Large intestine (tissue), 12 donors: ENCODE data around the gene PMPCA. TPM values are rescaled to one million over a fixed set of nuclear protein-coding genes. Genes with fewer than 3 reads are reported as not detected.
A peak's percentile ranks its signal among the peaks of the same experiment; 100 is the strongest.

ENCODE experiments used
- DNase-seq, 2 donors: peaks; one replicate each; pipeline versions ENCODE4 v3.0.0 to v3.0.0-alpha.2; 2013
- H3K27ac ChIP-seq: one replicate; pipeline ENCODE4 v1.5.1; 2013; ENCODE audit warnings: low read length
- H3K27me3 ChIP-seq: 2 replicates; pipeline ENCODE4 v1.6.1; 2013; ENCODE audit warnings: low read length; ENCODE audit not compliant: control insufficient read depth, insufficient read depth
- H3K36me3 ChIP-seq: 2 replicates; pipeline ENCODE4 v1.6.1; 2013; ENCODE audit warnings: low read length; ENCODE audit not compliant: control insufficient read depth, insufficient read depth
- H3K4me1 ChIP-seq: one replicate; pipeline ENCODE4 v1.6.1; 2013; ENCODE audit warnings: low read length; ENCODE audit not compliant: control insufficient read depth, insufficient read depth
- H3K4me3 ChIP-seq: one replicate; pipeline ENCODE4 v1.5.1; 2013; ENCODE audit warnings: low read length
- H3K9me3 ChIP-seq: one replicate; pipeline ENCODE4 v1.6.1; 2013; ENCODE audit warnings: mild to moderate bottlenecking, low read depth, low read length, moderate library complexity; ENCODE audit not compliant: control insufficient read depth
- WGBS: methylation state at CpG from one replicate; pipeline ENCODE4 v1.1.5; 2013; ENCODE audit warnings: low lambda C conversion rate; ENCODE audit not compliant: insufficient coverage; 5-methylcytosine and 5-hydroxymethylcytosine counted together
- long read RNA-seq, 11 donors: transcript quantifications; one replicate each; lab custom pipeline, GENCODE V29; 2026
- polyA plus RNA-seq: library from polyadenylated mRNA; unstranded; fragments of 120-200 nt; gene quantifications from one replicate; pipeline ENCODE4 v1.2.1, GENCODE V29; 2013

The PMPCA gene
- 64.7 TPM for polyA plus RNA-seq
- long read RNA-seq, donor 1, transcript PMPCA-201 (13 exons, 2,174 nt), result major isoform, 11 of 13 reads
- long read RNA-seq, donor 1, partial matches to known transcripts, result 0 of 13 reads
- long read RNA-seq, donor 1, other reads (novel, unspliced or antisense), result 0 of 13 reads
- long read RNA-seq, donor 2, transcript PMPCA-201 (13 exons, 2,174 nt), result major isoform, 7 of 14 reads
- long read RNA-seq, donor 2, partial matches to known transcripts, result 0 of 14 reads
- long read RNA-seq, donor 2, other reads (novel, unspliced or antisense), result 0 of 14 reads
- long read RNA-seq, donor 3, result 0 reads
- long read RNA-seq, donor 4, partial matches to known transcripts, result 0 of 1 reads
- long read RNA-seq, donor 4, other reads (novel, unspliced or antisense), result 0 of 1 reads
- long read RNA-seq, donor 5, partial matches to known transcripts, result 0 of 5 reads
- long read RNA-seq, donor 5, other reads (novel, unspliced or antisense), result 0 of 5 reads
- long read RNA-seq, donor 6, transcript PMPCA-201 (13 exons, 2,174 nt), result major isoform, 17 of 30 reads
- long read RNA-seq, donor 6, partial matches to known transcripts, result 11 of 30 reads
- long read RNA-seq, donor 6, other reads (novel, unspliced or antisense), result 0 of 30 reads
- long read RNA-seq, donor 7, transcript PMPCA-201 (13 exons, 2,174 nt), result major isoform, 6 of 7 reads
- long read RNA-seq, donor 7, partial matches to known transcripts, result 0 of 7 reads
- long read RNA-seq, donor 7, other reads (novel, unspliced or antisense), result 0 of 7 reads
- long read RNA-seq, donor 8, transcript PMPCA-201 (13 exons, 2,174 nt), result major isoform, 12 of 37 reads
- long read RNA-seq, donor 8, partial matches to known transcripts, result 16 of 37 reads
- long read RNA-seq, donor 8, other reads (novel, unspliced or antisense), result 5 of 37 reads
- long read RNA-seq, donor 9, transcript PMPCA-201 (13 exons, 2,174 nt), result major isoform, 12 of 15 reads
- long read RNA-seq, donor 9, partial matches to known transcripts, result 0 of 15 reads
- long read RNA-seq, donor 9, other reads (novel, unspliced or antisense), result 0 of 15 reads
- long read RNA-seq, donor 10, transcript PMPCA-201 (13 exons, 2,174 nt), result major isoform, 20 of 22 reads
- long read RNA-seq, donor 10, partial matches to known transcripts, result 0 of 22 reads
- long read RNA-seq, donor 10, other reads (novel, unspliced or antisense), result 0 of 22 reads
- long read RNA-seq, donor 11, transcript PMPCA-201 (13 exons, 2,174 nt), result major isoform, 12 of 21 reads
- long read RNA-seq, donor 11, partial matches to known transcripts, result 0 of 21 reads
- long read RNA-seq, donor 11, other reads (novel, unspliced or antisense), result 5 of 21 reads

- WGBS, result no CpG with 5 or more reads among the region's 83 CpGs
- Histone ChIP-seq H3K4me1 (peaks cover 18% of the 10 kb centered on the region), H3K27ac (peak within 1 kb of the TSS; percentile 52), H3K4me3 (peak within 1 kb of the TSS; percentile 96), H3K27me3 (no peaks in the 10 kb centered on the region), H3K36me3 (peaks cover 44% of the 10 kb centered on the region), H3K9me3 (no peaks in the 10 kb centered on the region)
- peak; percentile 88 to 90 for DNase-seq
Measured at GRCh38 chr9:136410500-136411287, at the start of gene PMPCA, which contains the start of gene ENTR1. PMPCA (plus strand) TSS chr9:136410658; CDS start chr9:136410669, 11 bp downstream. ENTR1 (minus strand) TSS chr9:136410614; CDS start chr9:136410397, 217 bp downstream.

GRCh38 chr9:136361047-136361753 is 49.3 kb upstream of the PMPCA start:
- WGBS, result no CpG with 5 or more reads among the region's 43 CpGs
- H3K36me3 ChIP-seq, result peaks cover 29% of the 10 kb centered on the region

GRCh38 chr9:136361754-136362449 is 48.6 kb upstream of the PMPCA start:
- Histone ChIP-seq H3K27me3 (peaks cover 14% of the 10 kb centered on the region), H3K27ac (peak overlapping the region; percentile 54), H3K4me1 (peaks cover 18% of the 10 kb centered on the region), H3K9me3 (peaks cover 11% of the 10 kb centered on the region), H3K36me3 (peaks cover 22% of the 10 kb centered on the region), H3K4me3 (no peak overlapping the region)
- WGBS, result no CpG with 5 or more reads among the region's 26 CpGs
- DNase-seq, result no peak

More at GRCh38 chr9:136361047-136361753, 49.3 kb upstream of the PMPCA start:
- H3K4me1 ChIP-seq, result peaks cover 18% of the 10 kb centered on the region
- peak overlapping the region; percentile 52 for H3K27ac ChIP-seq
- peaks cover 11% of the 10 kb centered on the region for H3K9me3 ChIP-seq
- H3K27me3 ChIP-seq, result peaks cover 14% of the 10 kb centered on the region
- no peak overlapping the region for H3K4me3 ChIP-seq
- no peak for DNase-seq

GRCh38 chr9:136362450-136362784 is 48.0 kb upstream of the PMPCA start:
- peaks cover 17% of the 10 kb centered on the region for H3K36me3 ChIP-seq
- no CpG with 5 or more reads among the region's 6 CpGs for WGBS
- peak overlapping the region; percentile 54 for H3K27ac ChIP-seq
- peaks cover 14% of the 10 kb centered on the region for H3K27me3 ChIP-seq
- peaks cover 11% of the 10 kb centered on the region for H3K9me3 ChIP-seq
- H3K4me1 ChIP-seq, result peaks cover 18% of the 10 kb centered on the region
- no peak for DNase-seq
- H3K4me3 ChIP-seq, result no peak overlapping the region

- Histone ChIP-seq H3K27ac (peak within 1 kb of the TSS; percentile 74), H3K36me3 (peaks cover 14% of the 10 kb centered on the region), H3K4me1 (peaks cover 18% of the 10 kb centered on the region), H3K4me3 (peak within 1 kb of the TSS; percentile 72), H3K27me3 (peaks cover 14% of the 10 kb centered on the region), H3K9me3 (peaks cover 11% of the 10 kb centered on the region)
- peak; percentile 92 to 94 for DNase-seq
- no CpG with 5 or more reads among the region's 97 CpGs for WGBS
Measured at GRCh38 chr9:136363106-136363948, 47.1 kb upstream of the PMPCA start, which contains the start of gene DNLZ. DNLZ (minus strand) TSS chr9:136363744; CDS start chr9:136363714, 30 bp downstream.

GRCh38 chr9:136363949-136364748 is 46.3 kb upstream of the PMPCA start:
- peaks cover 18% of the 10 kb centered on the region for H3K4me1 ChIP-seq
- H3K27me3 ChIP-seq, result peaks cover 14% of the 10 kb centered on the region
- no CpG with 5 or more reads among the region's 54 CpGs for WGBS
- peaks cover 11% of the 10 kb centered on the region for H3K9me3 ChIP-seq
- peaks cover 6% of the 10 kb centered on the region for H3K36me3 ChIP-seq
- DNase-seq, result no peak
- no peak overlapping the region for H3K4me3 ChIP-seq
- no peak overlapping the region for H3K27ac ChIP-seq

- WGBS, result no CpG with 5 or more reads among the region's 31 CpGs
- Histone ChIP-seq H3K36me3 (peaks cover 5% of the 10 kb centered on the region), H3K9me3 (peaks cover 7% of the 10 kb centered on the region), H3K27me3 (peaks cover 14% of the 10 kb centered on the region), H3K27ac (no peak overlapping the region), H3K4me1 (peaks cover 18% of the 10 kb centered on the region), H3K4me3 (no peak overlapping the region)
- DNase-seq, result no peak
Measured at GRCh38 chr9:136364942-136365774, 45.3 kb upstream of the PMPCA start.
